HUES64 (cell line): Measurements from ENCODE around the gene CROCC2.

ENCODE experiments used
- H3K27ac ChIP-seq: 2 replicates; pipeline ENCODE4 v1.7.0; 2013; ENCODE audit warnings: low read depth, low read length, inconsistent platforms
- H3K27me3 ChIP-seq: 2 replicates; pipeline ENCODE4 v1.6.1; 2013; ENCODE audit warnings: mild to moderate bottlenecking, low read length; ENCODE audit not compliant: insufficient read depth
- H3K36me3 ChIP-seq: 2 replicates; pipeline ENCODE4 v1.6.1; 2013; ENCODE audit warnings: mild to moderate bottlenecking, low read length; ENCODE audit not compliant: insufficient read depth
- H3K4me1 ChIP-seq: 2 replicates; pipeline ENCODE4 v1.6.1; 2013; ENCODE audit warnings: mild to moderate bottlenecking, low read length, moderate library complexity; ENCODE audit not compliant: insufficient read depth
- H3K4me3 ChIP-seq: 2 replicates; pipeline ENCODE4 v1.5.1; 2013; ENCODE audit warnings: mild to moderate bottlenecking, low read length, moderate library complexity
- H3K9ac ChIP-seq: 2 replicates; pipeline ENCODE4 v1.6.1; 2013; ENCODE audit warnings: mild to moderate bottlenecking, low read depth, low read length
- H3K9me3 ChIP-seq: 2 replicates; pipeline ENCODE4 v1.6.1; 2013; ENCODE audit warnings: low read depth, low read length; ENCODE audit not compliant: insufficient read depth
- WGBS: fragments of 150-250, 120-280 bp; methylation state at CpG from one replicate; pipeline ENCODE4 v1.1.7; 2013; ENCODE audit warnings: missing lambda C conversion rate; 5-methylcytosine and 5-hydroxymethylcytosine counted together

The CROCC2 gene

GRCh38 chr2:240949791-240950705, 43.9 kb downstream of the CROCC2 start:
- Histone ChIP-seq H3K4me3 (no peak overlapping the region), H3K36me3 (no peaks in the 10 kb centered on the region), H3K27me3 (no peaks in the 10 kb centered on the region), H3K9ac (no peak overlapping the region), H3K27ac (no peak overlapping the region), H3K9me3 (no peaks in the 10 kb centered on the region), H3K4me1 (peaks cover 9% of the 10 kb centered on the region; the same call in 1 of the 2 replicates)
- 91% methylated on average over 14 of the region's 14 CpGs for WGBS

GRCh38 chr2:240951045-240951594, 45.0 kb downstream of the CROCC2 start:
- H3K9me3 ChIP-seq = no peaks in the 10 kb centered on the region
- WGBS = 86% methylated on average over 3 of the region's 3 CpGs
- H3K36me3 ChIP-seq = no peaks in the 10 kb centered on the region
- no peak overlapping the region for H3K9ac ChIP-seq
- H3K27ac ChIP-seq = no peak overlapping the region
- peaks cover 12% of the 10 kb centered on the region; the same call in 1 of the 2 replicates for H3K4me1 ChIP-seq
- H3K27me3 ChIP-seq = no peaks in the 10 kb centered on the region
- no peak overlapping the region for H3K4me3 ChIP-seq

GRCh38 chr2:240952496-240953246, 46.5 kb downstream of the CROCC2 start:
- Histone ChIP-seq H3K9me3 (no peaks in the 10 kb centered on the region), H3K36me3 (no peaks in the 10 kb centered on the region), H3K27ac (no peak overlapping the region), H3K4me1 (peaks cover 12% of the 10 kb centered on the region; the same call in 1 of the 2 replicates), H3K27me3 (no peaks in the 10 kb centered on the region), H3K4me3 (no peak overlapping the region), H3K9ac (no peak overlapping the region)
- WGBS = 92% methylated on average over 14 of the region's 14 CpGs

GRCh38 chr2:240953426-240954410, 47.6 kb downstream of the CROCC2 start:
- no peak overlapping the region for H3K4me3 ChIP-seq
- no peaks in the 10 kb centered on the region for H3K9me3 ChIP-seq
- H3K27me3 ChIP-seq = no peaks in the 10 kb centered on the region
- 92% methylated on average over 11 of the region's 14 CpGs for WGBS
- no peaks in the 10 kb centered on the region for H3K36me3 ChIP-seq
- no peak overlapping the region for H3K27ac ChIP-seq
- no peak overlapping the region for H3K9ac ChIP-seq
- peaks cover 12% of the 10 kb centered on the region; the same call in 1 of the 2 replicates for H3K4me1 ChIP-seq

GRCh38 chr2:240954436-240955305, 48.5 kb downstream of the CROCC2 start:
- Histone ChIP-seq H3K4me3 (no peak overlapping the region), H3K4me1 (peaks cover 12% of the 10 kb centered on the region; the same call in 1 of the 2 replicates), H3K9me3 (no peaks in the 10 kb centered on the region), H3K36me3 (no peaks in the 10 kb centered on the region), H3K9ac (no peak overlapping the region), H3K27ac (no peak overlapping the region), H3K27me3 (no peaks in the 10 kb centered on the region)
- whole genome bisulfite sequencing = 51% methylated on average over 15 of the region's 15 CpGs

GRCh38 chr2:240955306-240956170, 49.4 kb downstream of the CROCC2 start:
- no peaks in the 10 kb centered on the region for H3K36me3 ChIP-seq
- no peaks in the 10 kb centered on the region for H3K9me3 ChIP-seq
- H3K9ac ChIP-seq = no peak overlapping the region
- H3K4me3 ChIP-seq = no peak overlapping the region
- no peaks in the 10 kb centered on the region; the same call in 1 of the 2 replicates for H3K27me3 ChIP-seq
- peaks cover 12% of the 10 kb centered on the region; the same call in 1 of the 2 replicates for H3K4me1 ChIP-seq
- no peak overlapping the region for H3K27ac ChIP-seq
- 89% methylated on average over 17 of the region's 17 CpGs for WGBS

- Histone ChIP-seq H3K4me1 (peaks cover 12% of the 10 kb centered on the region), H3K9me3 (no peaks in the 10 kb centered on the region), H3K4me3 (no peak overlapping the region), H3K9ac (no peak overlapping the region), H3K36me3 (no peaks in the 10 kb centered on the region), H3K27me3 (no peaks in the 10 kb centered on the region; the same call in 1 of the 2 replicates), H3K27ac (no peak overlapping the region)
- WGBS = 88% methylated on average over 16 of the region's 16 CpGs
These were observed 50.2 kb downstream of the CROCC2 start for GRCh38 chr2:240956171-240956934.

GRCh38 chr2:240956935-240957655, 51.0 kb downstream of the CROCC2 start:
- H3K36me3 ChIP-seq = no peaks in the 10 kb centered on the region
- no peak overlapping the region for H3K4me3 ChIP-seq
- no peak overlapping the region for H3K9ac ChIP-seq
- H3K4me1 ChIP-seq = peaks cover 12% of the 10 kb centered on the region
- WGBS = 92% methylated on average over 32 of the region's 32 CpGs
- H3K27me3 ChIP-seq = no peaks in the 10 kb centered on the region; the same call in 1 of the 2 replicates
- H3K9me3 ChIP-seq = no peaks in the 10 kb centered on the region
- H3K27ac ChIP-seq = no peak overlapping the region
